GM12878 (cell line): ENCODE data around the gene SGF29. TPM values are rescaled to one million over a fixed set of nuclear protein-coding genes. Genes with fewer than 3 reads are reported as not detected.

Source experiments
- ATAC-seq: fragments of 200-7000 bp; cut with Tn5 transposase; 3 replicates; pipeline ENCODE4 v1.9.1; 2020; ENCODE audit warnings: mild to moderate bottlenecking, moderate library complexity
- BruUV-seq: library from RNA; stranded (reverse); fragments of 400-500 nt; replicated peaks from 2 replicates; lab custom pipeline; 2021; lab: Mats Ljungman, UMichigan
- CTCF ChIA-PET: fragments of 300-600 bp; sonication (Branson Sonifier 250); formaldehyde crosslinking; extraction: SDS; loops from one replicate; lab custom pipeline; 2021; ENCODE audit warnings: inconsistent platforms; lab: Yijun Ruan, JAX
- POLR2A ChIA-PET: fragments of 350-600 bp; formaldehyde crosslinking; extraction: SDS; loops from one replicate; lab custom pipeline; 2021; ENCODE audit warnings: inconsistent platforms; lab: Charles Lee
- RAD21 ChIA-PET: fragments of 300-600 bp; sonication (Branson Sonifier 250); formaldehyde crosslinking; loops from one replicate; lab custom pipeline; 2023; ENCODE audit warnings: antibody characterized with exemption; ENCODE audit not compliant: unreplicated experiment; lab: Charles Lee
- SMC1A ChIA-PET: fragments of 300-600 bp; sonication (Branson Sonifier 250); formaldehyde crosslinking; loops from one replicate; lab custom pipeline; 2023; ENCODE audit not compliant: unreplicated experiment, uncharacterized antibody; lab: Charles Lee
- DNase-seq: peaks from one replicate; pipeline ENCODE4 v3.0.0-alpha.2; 2011; ENCODE audit warnings: low read depth, low spot score
- FAIRE-seq: peaks from 3 replicates; lab custom pipeline; 2011; peaks lifted over from hg19 to GRCh38; lab: Jason Lieb, UNC
- H2AFZ ChIP-seq: 2 replicates; pipeline ENCODE4 v1.6.0; 2011; ENCODE audit warnings: low read depth, low read length, control low read depth; ENCODE audit not compliant: control insufficient read depth
- H3K27ac ChIP-seq: 2 replicates; pipeline ENCODE4 v1.5.1; 2011; ENCODE audit warnings: control low read depth; ENCODE audit not compliant: control insufficient read depth, insufficient read depth
- H3K27me3 ChIP-seq, 2 experiments: replicated peaks in 1 of 2; 2 replicates each; pipeline versions ENCODE4 v1.6.0 to v1.6.1; 2011; ENCODE audit warnings: low read length in 1 of 2; ENCODE audit not compliant: control insufficient read depth in 2 of 2, insufficient read depth in 2 of 2
- H3K36me3 ChIP-seq, 2 experiments: 2 replicates each; pipeline ENCODE4 v1.5.1; 2011; ENCODE audit warnings: low read length in 1 of 2; ENCODE audit not compliant: control insufficient read depth in 2 of 2, insufficient read depth in 2 of 2
- H3K4me1 ChIP-seq: 2 replicates; pipeline ENCODE4 v1.6.1; 2011; ENCODE audit warnings: mild to moderate bottlenecking, low read length, moderate library complexity, mixed read lengths; ENCODE audit not compliant: control insufficient read depth, insufficient read depth
- H3K4me2 ChIP-seq: 2 replicates; pipeline ENCODE4 v1.6.0; 2011; ENCODE audit warnings: control low read depth; ENCODE audit not compliant: control insufficient read depth, insufficient read depth
- H3K4me3 ChIP-seq: fragments of 200-600 bp; sonication (generic); 2 replicates; pipeline ENCODE4 v1.5.1; 2016
- H3K79me2 ChIP-seq: 2 replicates; pipeline ENCODE4 v1.6.0; 2011; ENCODE audit warnings: low read length; ENCODE audit not compliant: control insufficient read depth, insufficient read depth
- H3K9ac ChIP-seq: 2 replicates; pipeline ENCODE4 v1.8.0; 2011; ENCODE audit warnings: low read length, control low read depth, mixed read lengths; ENCODE audit not compliant: control insufficient read depth, insufficient read depth
- H3K9me3 ChIP-seq: replicated peaks from 3 replicates; pipeline ENCODE4 v1.5.1; 2011; ENCODE audit warnings: mild to moderate bottlenecking, low read length; ENCODE audit not compliant: control insufficient read depth, insufficient read depth
- H4K20me1 ChIP-seq: 2 replicates; pipeline ENCODE4 v1.6.0; 2011; ENCODE audit not compliant: control insufficient read depth, insufficient read depth
- ASH2L ChIP-seq: fragments of 300-600, 200-600 bp; sonication (generic); IDR thresholded peaks from 2 replicates; pipeline ENCODE4 v1.6.1; 2017; ENCODE audit warnings: low read depth, mild to moderate bottlenecking, borderline replicate concordance
- CBX3 ChIP-seq: fragments of 200-600 bp; sonication (generic); IDR thresholded peaks from 2 replicates; pipeline ENCODE4 v1.6.1; 2016; ENCODE audit warnings: low read depth, borderline replicate concordance
- CBX5 ChIP-seq: sonication (generic); IDR thresholded peaks from 2 replicates; pipeline ENCODE4 v1.6.1; 2016; ENCODE audit warnings: low read depth, moderate library complexity, mild to moderate bottlenecking, inconsistent platforms
- EGR1 ChIP-seq, 2 experiments: IDR thresholded peaks; 1 replicate in 1 of 2; 2 replicates in 1 of 2; pipeline ENCODE4 v1.6.1; 2011 to 2012; ENCODE audit warnings: low read depth in 2 of 2, low read length in 2 of 2, borderline replicate concordance in 1 of 2, mild to moderate bottlenecking in 1 of 2, moderate library complexity in 1 of 2
- KAT2A ChIP-seq: conservative IDR thresholded peaks from 2 replicates; pipeline ENCODE4 v1.6.1; 2011; ENCODE audit warnings: low read depth, low read length; ENCODE audit not compliant: control insufficient read depth
- NFYB ChIP-seq: IDR thresholded peaks from 2 replicates; pipeline ENCODE4 v1.6.1; 2011; ENCODE audit warnings: low read depth, mild to moderate bottlenecking, low read length, improper control_type of control experiment, moderate library complexity; ENCODE audit not compliant: insufficient read depth
- PAX8 ChIP-seq: fragments of 450-650 bp; IDR thresholded peaks from 2 replicates; pipeline ENCODE4 v1.6.1; 2017; ENCODE audit warnings: mild to moderate bottlenecking, moderate library complexity
- SMARCA5 ChIP-seq: fragments of 450-650 bp; IDR thresholded peaks from 2 replicates; pipeline ENCODE4 v1.6.1; 2017; ENCODE audit warnings: mild to moderate bottlenecking
- TCF12 ChIP-seq: IDR thresholded peaks from 2 replicates; pipeline ENCODE4 v1.6.1; 2011; ENCODE audit warnings: low read depth, mild to moderate bottlenecking, low read length
- TCF7 ChIP-seq: IDR thresholded peaks from 2 replicates; pipeline ENCODE4 v1.6.1; 2014; ENCODE audit warnings: antibody characterized with exemption, borderline replicate concordance
- WGBS: methylation state at CpG from one replicate; pipeline ENCODE4 v1.1.6; 2016; ENCODE audit warnings: low lambda C conversion rate; ENCODE audit not compliant: insufficient replicate concordance, insufficient coverage; ENCODE audit errors: missing lambda C conversion rate; 5-methylcytosine and 5-hydroxymethylcytosine counted together
- in situ Hi-C: fragments of 300-500 bp; cut with MboI; formaldehyde crosslinking; loops from 9 replicates; pipeline ENCODE4 v1.14.3; 2018; ENCODE audit warnings: mixed read lengths
- intact Hi-C: fragments of 100-400 bp; cut with micrococcal nuclease; formaldehyde crosslinking; loops from one replicate; pipeline ENCODE4 v1.14.2; 2022; ENCODE audit not compliant: unreplicated experiment
- polyA plus RNA-seq, 11 experiments: library from polyadenylated mRNA; depleted of rRNA in 4 of 11; unstranded in 6 of 11; stranded (reverse) in 5 of 11; fragments of >200 nt; fragmentation: Nextera tagmentation in 4 of 11; fragmentation: Illumina TruSeq in 1 of 11; extraction: Ambion mirVana in 4 of 11; extraction: Trizol in 1 of 11; gene quantifications; 1 replicate in 1 of 11; 2 replicates in 10 of 11; pipeline versions ENCODE4 v1.2.1 to v1.2.3, GENCODE V29; 2011 to 2016; ENCODE audit warnings: inconsistent platforms in 2 of 11, missing spikeins in 2 of 11, low read depth in 1 of 11
- total RNA-seq, 4 experiments: library from RNA; depleted of rRNA in 3 of 4; stranded (reverse); fragments of >200 nt in 3 of 4; fragmentation: Illumina TruSeq in 1 of 4; extraction: Trizol in 1 of 4; gene quantifications; 2 replicates each; pipeline versions ENCODE4 v1.2.1 to v1.2.3, GENCODE V29; 2013 to 2021
- TF ChIP-seq, protein P1 (sequence below): IDR thresholded peaks from 2 replicates; pipeline ENCODE4 v1.6.1; 2012; ENCODE audit warnings: low read depth, low read length, improper control_type of control experiment
- TF ChIP-seq, protein P2 (sequence below): fragments of 450-650 bp; IDR thresholded peaks from 2 replicates; pipeline ENCODE4 v1.6.1; 2016; ENCODE audit warnings: mild to moderate bottlenecking, moderate library complexity, borderline replicate concordance
- TF ChIP-seq, protein P3 (sequence below): fragments of 450-650 bp; IDR thresholded peaks from 2 replicates; pipeline ENCODE4 v1.6.1; 2017; ENCODE audit warnings: mild to moderate bottlenecking, moderate library complexity
- TF ChIP-seq, protein P4 (sequence below): fragments of 450-650 bp; IDR thresholded peaks from 2 replicates; pipeline ENCODE4 v1.6.1; 2017; ENCODE audit warnings: low read depth, mild to moderate bottlenecking, moderate library complexity

Gene SGF29
- total and polyA plus RNA-seq, 10 of the 15 experiments (the other 5 are each of a cell fraction or from before 2014, with no cell fraction given) = 2.2 to 20.1 (median 12.3) TPM

DNA sequence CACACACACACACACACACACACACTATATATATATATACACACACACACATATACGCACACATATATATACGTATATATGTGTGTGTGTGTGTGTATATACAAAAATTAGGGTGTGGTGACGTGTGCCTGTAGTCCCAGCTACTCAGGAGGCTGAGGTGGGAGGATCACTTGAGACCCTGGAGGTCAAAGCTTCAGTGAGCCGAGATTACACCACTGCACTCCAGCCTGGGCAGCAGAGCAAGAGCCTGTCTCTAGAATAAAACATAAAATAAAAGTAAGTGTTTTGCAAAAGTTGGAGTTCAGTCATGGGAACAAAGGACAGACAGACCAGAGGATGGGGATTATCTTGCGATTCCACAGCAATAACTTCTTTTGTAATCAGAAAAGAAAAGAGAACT lies 25.7 kb upstream of the SGF29 start:
- Histone ChIP-seq H2AFZ (no peak overlapping the region), H3K9ac (no peak overlapping the region), H4K20me1 (no peaks in the 10 kb centered on the region), H3K27me3 (no peaks in the 10 kb centered on the region; a peak in 1 of 4 replicates), H3K4me1 (peaks cover 15% of the 10 kb centered on the region), H3K9me3 (no peaks in the 10 kb centered on the region), H3K27ac (no peak overlapping the region), H3K4me2 (no peak overlapping the region), H3K36me3 (no peaks in the 10 kb centered on the region), H3K79me2 (no peaks in the 10 kb centered on the region), H3K4me3 (no peak overlapping the region)
- ChIA-PET RAD21 (no interaction called here), SMC1A (no interaction called here), CTCF (no interaction called here), POLR2A (no interaction called here)
- WGBS = 54% methylated on average over 5 of the region's 5 CpGs
- intact Hi-C loops = no loop called here
- no TSS peak for BruUV-seq
- no peak for FAIRE-seq
- in situ Hi-C loops = no loop called here
- no peak for ATAC-seq
- DNase-seq = no peak
- no peak for TF ChIP-seq EGR1 (IDR thresholded peaks at IDR 0.05; ENCODE audit: borderline replicate concordance in 1 of 2, low read depth in 2 of 2, low read length in 2 of 2)
- TF ChIP-seq KAT2A = no peak
- TF ChIP-seq CBX3 = no peak
- no peak for TF ChIP-seq SMARCA5
- TF ChIP-seq TCF12 = no peak
- TF ChIP-seq, protein P1, sequence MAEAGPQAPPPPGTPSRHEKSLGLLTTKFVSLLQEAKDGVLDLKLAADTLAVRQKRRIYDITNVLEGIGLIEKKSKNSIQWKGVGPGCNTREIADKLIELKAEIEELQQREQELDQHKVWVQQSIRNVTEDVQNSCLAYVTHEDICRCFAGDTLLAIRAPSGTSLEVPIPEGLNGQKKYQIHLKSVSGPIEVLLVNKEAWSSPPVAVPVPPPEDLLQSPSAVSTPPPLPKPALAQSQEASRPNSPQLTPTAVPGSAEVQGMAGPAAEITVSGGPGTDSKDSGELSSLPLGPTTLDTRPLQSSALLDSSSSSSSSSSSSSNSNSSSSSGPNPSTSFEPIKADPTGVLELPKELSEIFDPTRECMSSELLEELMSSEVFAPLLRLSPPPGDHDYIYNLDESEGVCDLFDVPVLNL = no peak
- TF ChIP-seq CBX5 = no peak
- no peak for TF ChIP-seq PAX8
- TF ChIP-seq TCF7 = no peak
- no peak for TF ChIP-seq NFYB
- TF ChIP-seq ASH2L = no peak
- TF ChIP-seq, protein P2, sequence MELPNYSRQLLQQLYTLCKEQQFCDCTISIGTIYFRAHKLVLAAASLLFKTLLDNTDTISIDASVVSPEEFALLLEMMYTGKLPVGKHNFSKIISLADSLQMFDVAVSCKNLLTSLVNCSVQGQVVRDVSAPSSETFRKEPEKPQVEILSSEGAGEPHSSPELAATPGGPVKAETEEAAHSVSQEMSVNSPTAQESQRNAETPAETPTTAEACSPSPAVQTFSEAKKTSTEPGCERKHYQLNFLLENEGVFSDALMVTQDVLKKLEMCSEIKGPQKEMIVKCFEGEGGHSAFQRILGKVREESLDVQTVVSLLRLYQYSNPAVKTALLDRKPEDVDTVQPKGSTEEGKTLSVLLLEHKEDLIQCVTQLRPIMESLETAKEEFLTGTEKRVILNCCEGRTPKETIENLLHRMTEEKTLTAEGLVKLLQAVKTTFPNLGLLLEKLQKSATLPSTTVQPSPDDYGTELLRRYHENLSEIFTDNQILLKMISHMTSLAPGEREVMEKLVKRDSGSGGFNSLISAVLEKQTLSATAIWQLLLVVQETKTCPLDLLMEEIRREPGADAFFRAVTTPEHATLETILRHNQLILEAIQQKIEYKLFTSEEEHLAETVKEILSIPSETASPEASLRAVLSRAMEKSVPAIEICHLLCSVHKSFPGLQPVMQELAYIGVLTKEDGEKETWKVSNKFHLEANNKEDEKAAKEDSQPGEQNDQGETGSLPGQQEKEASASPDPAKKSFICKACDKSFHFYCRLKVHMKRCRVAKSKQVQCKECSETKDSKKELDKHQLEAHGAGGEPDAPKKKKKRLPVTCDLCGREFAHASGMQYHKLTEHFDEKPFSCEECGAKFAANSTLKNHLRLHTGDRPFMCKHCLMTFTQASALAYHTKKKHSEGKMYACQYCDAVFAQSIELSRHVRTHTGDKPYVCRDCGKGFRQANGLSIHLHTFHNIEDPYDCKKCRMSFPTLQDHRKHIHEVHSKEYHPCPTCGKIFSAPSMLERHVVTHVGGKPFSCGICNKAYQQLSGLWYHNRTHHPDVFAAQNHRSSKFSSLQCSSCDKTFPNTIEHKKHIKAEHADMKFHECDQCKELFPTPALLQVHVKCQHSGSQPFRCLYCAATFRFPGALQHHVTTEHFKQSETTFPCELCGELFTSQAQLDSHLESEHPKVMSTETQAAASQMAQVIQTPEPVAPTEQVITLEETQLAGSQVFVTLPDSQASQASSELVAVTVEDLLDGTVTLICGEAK = no peak
- TF ChIP-seq, protein P3, sequence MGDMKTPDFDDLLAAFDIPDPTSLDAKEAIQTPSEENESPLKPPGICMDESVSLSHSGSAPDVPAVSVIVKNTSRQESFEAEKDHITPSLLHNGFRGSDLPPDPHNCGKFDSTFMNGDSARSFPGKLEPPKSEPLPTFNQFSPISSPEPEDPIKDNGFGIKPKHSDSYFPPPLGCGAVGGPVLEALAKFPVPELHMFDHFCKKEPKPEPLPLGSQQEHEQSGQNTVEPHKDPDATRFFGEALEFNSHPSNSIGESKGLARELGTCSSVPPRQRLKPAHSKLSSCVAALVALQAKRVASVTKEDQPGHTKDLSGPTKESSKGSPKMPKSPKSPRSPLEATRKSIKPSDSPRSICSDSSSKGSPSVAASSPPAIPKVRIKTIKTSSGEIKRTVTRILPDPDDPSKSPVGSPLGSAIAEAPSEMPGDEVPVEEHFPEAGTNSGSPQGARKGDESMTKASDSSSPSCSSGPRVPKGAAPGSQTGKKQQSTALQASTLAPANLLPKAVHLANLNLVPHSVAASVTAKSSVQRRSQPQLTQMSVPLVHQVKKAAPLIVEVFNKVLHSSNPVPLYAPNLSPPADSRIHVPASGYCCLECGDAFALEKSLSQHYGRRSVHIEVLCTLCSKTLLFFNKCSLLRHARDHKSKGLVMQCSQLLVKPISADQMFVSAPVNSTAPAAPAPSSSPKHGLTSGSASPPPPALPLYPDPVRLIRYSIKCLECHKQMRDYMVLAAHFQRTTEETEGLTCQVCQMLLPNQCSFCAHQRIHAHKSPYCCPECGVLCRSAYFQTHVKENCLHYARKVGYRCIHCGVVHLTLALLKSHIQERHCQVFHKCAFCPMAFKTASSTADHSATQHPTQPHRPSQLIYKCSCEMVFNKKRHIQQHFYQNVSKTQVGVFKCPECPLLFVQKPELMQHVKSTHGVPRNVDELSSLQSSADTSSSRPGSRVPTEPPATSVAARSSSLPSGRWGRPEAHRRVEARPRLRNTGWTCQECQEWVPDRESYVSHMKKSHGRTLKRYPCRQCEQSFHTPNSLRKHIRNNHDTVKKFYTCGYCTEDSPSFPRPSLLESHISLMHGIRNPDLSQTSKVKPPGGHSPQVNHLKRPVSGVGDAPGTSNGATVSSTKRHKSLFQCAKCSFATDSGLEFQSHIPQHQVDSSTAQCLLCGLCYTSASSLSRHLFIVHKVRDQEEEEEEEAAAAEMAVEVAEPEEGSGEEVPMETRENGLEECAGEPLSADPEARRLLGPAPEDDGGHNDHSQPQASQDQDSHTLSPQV = no peak
- TF ChIP-seq, protein P4, sequence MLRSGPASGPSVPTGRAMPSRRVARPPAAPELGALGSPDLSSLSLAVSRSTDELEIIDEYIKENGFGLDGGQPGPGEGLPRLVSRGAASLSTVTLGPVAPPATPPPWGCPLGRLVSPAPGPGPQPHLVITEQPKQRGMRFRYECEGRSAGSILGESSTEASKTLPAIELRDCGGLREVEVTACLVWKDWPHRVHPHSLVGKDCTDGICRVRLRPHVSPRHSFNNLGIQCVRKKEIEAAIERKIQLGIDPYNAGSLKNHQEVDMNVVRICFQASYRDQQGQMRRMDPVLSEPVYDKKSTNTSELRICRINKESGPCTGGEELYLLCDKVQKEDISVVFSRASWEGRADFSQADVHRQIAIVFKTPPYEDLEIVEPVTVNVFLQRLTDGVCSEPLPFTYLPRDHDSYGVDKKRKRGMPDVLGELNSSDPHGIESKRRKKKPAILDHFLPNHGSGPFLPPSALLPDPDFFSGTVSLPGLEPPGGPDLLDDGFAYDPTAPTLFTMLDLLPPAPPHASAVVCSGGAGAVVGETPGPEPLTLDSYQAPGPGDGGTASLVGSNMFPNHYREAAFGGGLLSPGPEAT = no peak
